Measurements from ENCODE around the gene XPNPEP3. TPM values are rescaled to one million over a fixed set of nuclear protein-coding genes. Genes with fewer than 3 reads are reported as not detected.

XPNPEP3 gene
- total RNA-seq, 2 donors from 2014 or later, result 9.4 to 12.5 TPM

- H3K27me3 ChIP-seq, result no peaks in the 10 kb centered on the region
- DNase-seq (ENCODE audit: low spot score), result no peak
- no peaks in the 10 kb centered on the region for H3K4me1 ChIP-seq
- H3K36me3 ChIP-seq, result peaks cover 9% of the 10 kb centered on the region
- no peak for TF ChIP-seq CTCF (IDR thresholded peaks at IDR 0.05)
- H3K9me3 ChIP-seq, result no peaks in the 10 kb centered on the region
- no peak overlapping the region for H3K27ac ChIP-seq
- H3K4me3 ChIP-seq, result no peak overlapping the region
Measured at GRCh38 chr22:40878922-40879321, 22.0 kb downstream of the XPNPEP3 start.

GRCh38 chr22:40889116-40889515, 32.2 kb downstream of the XPNPEP3 start:
- no peak for DNase-seq (ENCODE audit: low spot score)
- Histone ChIP-seq H3K4me1 (no peaks in the 10 kb centered on the region), H3K27me3 (no peaks in the 10 kb centered on the region), H3K27ac (no peak overlapping the region), H3K9me3 (no peaks in the 10 kb centered on the region), H3K36me3 (peaks cover 39% of the 10 kb centered on the region), H3K4me3 (no peak overlapping the region)
- no peak for TF ChIP-seq CTCF (IDR thresholded peaks at IDR 0.05)

GRCh38 chr22:40890881-40891280, 33.9 kb downstream of the XPNPEP3 start:
- no peak overlapping the region for H3K4me3 ChIP-seq
- H3K9me3 ChIP-seq, result no peaks in the 10 kb centered on the region
- H3K27me3 ChIP-seq, result no peaks in the 10 kb centered on the region
- H3K36me3 ChIP-seq, result peaks cover 36% of the 10 kb centered on the region
- H3K27ac ChIP-seq, result no peak overlapping the region
- H3K4me1 ChIP-seq, result no peaks in the 10 kb centered on the region
- no peak for TF ChIP-seq CTCF (IDR thresholded peaks at IDR 0.05)
- DNase-seq (ENCODE audit: low spot score), result no peak

- no peaks in the 10 kb centered on the region for H3K4me1 ChIP-seq
- DNase-seq (ENCODE audit: low spot score), result no peak
- TF ChIP-seq CTCF (IDR thresholded peaks at IDR 0.05), result no peak
- no peak overlapping the region for H3K4me3 ChIP-seq
- H3K9me3 ChIP-seq, result no peaks in the 10 kb centered on the region
- peaks cover 6% of the 10 kb centered on the region for H3K36me3 ChIP-seq
- no peaks in the 10 kb centered on the region for H3K27me3 ChIP-seq
- no peak overlapping the region for H3K27ac ChIP-seq
Measured at GRCh38 chr22:40894417-40894816, 37.5 kb downstream of the XPNPEP3 start.

- H3K4me1 ChIP-seq, result no peaks in the 10 kb centered on the region
- TF ChIP-seq CTCF (IDR thresholded peaks at IDR 0.05), result peak; percentile 23 to 60
- no peaks in the 10 kb centered on the region for H3K27me3 ChIP-seq
- no peaks in the 10 kb centered on the region for H3K9me3 ChIP-seq
- H3K27ac ChIP-seq, result no peak overlapping the region
- no peak overlapping the region for H3K4me3 ChIP-seq
- DNase-seq (ENCODE audit: low spot score), result no peak
- no peaks in the 10 kb centered on the region for H3K36me3 ChIP-seq
Measured at GRCh38 chr22:40898850-40899357, 42.0 kb downstream of the XPNPEP3 start.

- H3K9me3 ChIP-seq, result no peaks in the 10 kb centered on the region
- TF ChIP-seq CTCF (IDR thresholded peaks at IDR 0.05), result no peak
- no peak for DNase-seq (ENCODE audit: low spot score)
- no peaks in the 10 kb centered on the region for H3K4me1 ChIP-seq
- no peak overlapping the region for H3K4me3 ChIP-seq
- H3K36me3 ChIP-seq, result peaks cover 10% of the 10 kb centered on the region
- H3K27ac ChIP-seq, result no peak overlapping the region
- no peaks in the 10 kb centered on the region for H3K27me3 ChIP-seq
Measured at GRCh38 chr22:40904101-40904500, 47.2 kb downstream of the XPNPEP3 start.
